GM18505 (cell line): ENCODE data around the gene POU2F2.

Experiments used
- ATAC-seq: cut with Tn5 transposase; IDR thresholded peaks from one replicate; pipeline ENCODE4 v1.9.1; 2021; ENCODE audit not compliant: unreplicated experiment
- POLR2A ChIP-seq: IDR thresholded peaks from 4 replicates; pipeline ENCODE4 v1.6.1; 2011; ENCODE audit warnings: borderline replicate concordance; ENCODE audit not compliant: insufficient read depth, insufficient read length; ENCODE audit errors: extremely low read depth

Gene POU2F2

DNA sequence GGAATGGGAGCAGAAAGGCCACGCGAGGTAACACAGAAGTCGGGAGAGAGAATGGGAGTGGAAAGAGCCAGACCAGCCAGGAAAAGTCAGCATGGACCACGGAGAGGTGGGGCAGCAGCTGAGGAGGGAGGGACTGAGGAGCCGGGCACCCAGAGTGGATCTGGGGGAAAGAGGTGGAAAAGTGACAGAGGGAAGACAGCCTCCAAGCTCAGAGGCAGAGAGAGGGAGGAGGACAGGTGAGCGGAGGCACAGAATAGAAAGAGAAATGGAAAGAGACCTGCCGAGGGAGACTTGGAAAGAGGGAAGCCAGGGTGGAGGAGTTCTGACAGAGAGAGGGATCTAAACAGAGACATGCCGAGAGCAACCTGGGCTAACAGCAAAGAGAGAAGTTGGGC lies 63.9 kb downstream of the POU2F2 start:
- TF ChIP-seq POLR2A: no peak
- ATAC-seq: no peak

- no peak for TF ChIP-seq POLR2A
- ATAC-seq: no peak
Observed at GRCh38 chr19:42067315-42067888, 64.8 kb downstream of the POU2F2 start.

DNA sequence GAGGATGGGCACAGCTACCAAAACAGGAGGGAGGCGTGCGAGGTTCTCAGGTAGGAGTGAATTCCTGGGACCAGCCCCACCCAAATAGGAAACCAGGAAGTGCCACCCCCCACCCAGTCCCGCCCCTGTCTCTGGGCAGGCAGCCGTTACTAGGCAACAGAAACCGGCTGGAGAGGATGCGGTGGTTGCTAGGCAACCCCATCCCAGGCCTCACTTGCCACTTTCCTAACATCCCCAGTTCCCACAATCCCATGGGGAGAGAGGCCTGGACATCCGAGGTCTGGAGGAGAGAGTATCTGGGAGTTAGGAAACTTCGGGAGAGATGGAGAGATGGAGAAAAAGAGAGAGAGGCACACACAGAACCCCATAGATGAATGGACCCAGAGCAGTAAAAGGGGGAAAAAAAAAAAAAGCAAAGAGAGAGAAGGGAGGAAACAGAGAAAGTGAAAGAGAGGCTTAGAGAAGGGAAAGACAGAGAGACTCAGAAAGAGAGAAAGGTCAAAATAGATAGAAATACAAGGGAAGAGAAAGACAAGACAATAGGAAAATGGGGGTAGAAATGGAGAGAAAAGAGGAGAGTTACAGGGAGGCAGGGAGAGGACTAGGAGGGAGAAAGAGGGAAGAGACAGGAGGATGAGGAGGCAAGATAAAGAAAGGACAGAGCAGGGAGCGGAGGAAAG lies 66.0 kb downstream of the POU2F2 start:
- ATAC-seq: no peak
- TF ChIP-seq POLR2A: no peak

GRCh38 chr19:42065511-42065910 lies 66.7 kb downstream of the POU2F2 start:
- no peak for TF ChIP-seq POLR2A
- ATAC-seq: no peak

DNA sequence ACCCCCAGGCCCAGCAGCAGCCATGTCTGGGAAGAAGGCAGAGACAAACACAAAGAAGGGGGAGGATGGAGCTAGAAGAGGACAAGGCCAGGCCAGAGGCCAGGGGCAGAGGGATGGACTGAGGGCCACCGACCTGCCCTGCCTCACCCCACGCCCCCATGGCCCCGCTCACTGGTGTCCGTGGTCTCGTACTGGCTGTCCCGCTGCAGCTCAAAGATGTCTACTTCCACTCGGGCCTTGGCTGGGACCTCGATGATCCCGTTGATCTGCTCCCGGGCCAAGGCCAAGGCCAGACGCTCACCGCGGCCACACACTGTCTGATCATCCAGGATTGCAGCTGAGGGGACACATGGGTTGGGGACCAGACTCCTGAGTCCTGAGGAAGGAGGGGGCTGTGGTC lies 67.2 kb downstream of the POU2F2 start:
- ATAC-seq: no peak

GRCh38 chr19:42064432-42064831 lies 67.8 kb downstream of the POU2F2 start:
- no peak for ATAC-seq

More for the DNA sequence above, 67.2 kb downstream of the POU2F2 start:
- no peak for TF ChIP-seq POLR2A

GRCh38 chr19:42062381-42062780 lies 69.9 kb downstream of the POU2F2 start:
- no peak for TF ChIP-seq POLR2A
- ATAC-seq: no peak

More at GRCh38 chr19:42064432-42064831, 67.8 kb downstream of the POU2F2 start:
- TF ChIP-seq POLR2A: no peak

DNA sequence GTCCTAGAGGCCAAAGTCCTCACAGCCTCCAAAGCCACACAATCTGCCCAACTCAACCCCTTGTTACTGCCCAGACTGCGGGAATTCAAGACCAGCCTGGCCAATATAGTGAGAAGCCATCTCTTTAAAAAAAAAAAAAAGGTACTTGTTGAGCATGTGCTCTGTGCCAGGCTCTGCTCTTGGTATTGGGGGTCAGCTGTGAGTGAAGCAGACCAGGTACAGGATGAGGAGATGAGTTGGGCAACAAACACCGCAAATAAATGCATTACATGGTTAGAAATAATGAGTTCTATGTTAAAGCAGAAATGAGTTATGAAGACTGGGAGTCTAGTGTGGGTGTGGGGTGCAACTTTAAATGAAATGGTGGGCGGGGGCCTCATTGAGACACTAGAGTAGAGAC lies 72.1 kb downstream of the POU2F2 start:
- TF ChIP-seq POLR2A: no peak
- no peak for ATAC-seq

DNA sequence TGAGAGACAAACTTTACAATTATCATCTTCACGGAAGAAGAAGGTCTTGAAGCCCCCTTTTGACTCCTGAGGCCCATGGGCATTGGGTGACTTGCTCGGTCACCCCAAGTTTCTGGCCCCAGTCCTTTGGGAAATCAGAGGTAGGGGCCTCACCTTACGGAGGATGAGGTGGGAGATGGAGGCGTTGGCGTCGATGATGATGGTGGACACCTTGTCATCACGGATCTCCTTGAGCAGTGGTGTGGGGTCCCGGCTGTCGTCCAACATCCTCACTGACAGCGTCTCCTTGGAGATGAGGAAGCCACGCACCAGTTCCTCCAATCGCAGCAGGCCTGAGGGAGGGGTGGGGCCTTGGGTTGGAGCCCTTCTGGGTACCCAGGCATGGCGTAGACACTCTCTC lies 73.0 kb downstream of the POU2F2 start:
- ATAC-seq: no peak
- no peak for TF ChIP-seq POLR2A

DNA sequence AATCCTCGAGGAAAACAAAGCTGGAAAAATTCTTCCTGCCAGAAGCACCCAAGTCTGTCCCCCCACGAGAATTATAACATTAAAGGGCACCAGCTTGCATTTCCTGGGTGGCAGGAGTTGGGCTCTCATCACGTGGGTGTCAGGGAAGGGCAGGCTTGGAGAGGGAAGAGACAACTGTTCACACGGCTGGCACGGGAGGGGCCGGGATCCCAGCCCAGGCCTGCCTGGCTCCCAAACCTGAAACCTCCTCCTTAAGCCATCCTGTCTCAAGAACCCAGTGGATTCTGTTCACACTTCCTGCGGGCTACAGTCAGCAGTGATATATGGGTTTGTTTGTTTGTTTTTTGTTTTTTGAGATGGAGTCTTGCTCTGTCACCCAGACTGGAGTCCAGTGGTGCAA lies 74.4 kb downstream of the POU2F2 start:
- ATAC-seq: no peak
- TF ChIP-seq POLR2A: no peak

DNA sequence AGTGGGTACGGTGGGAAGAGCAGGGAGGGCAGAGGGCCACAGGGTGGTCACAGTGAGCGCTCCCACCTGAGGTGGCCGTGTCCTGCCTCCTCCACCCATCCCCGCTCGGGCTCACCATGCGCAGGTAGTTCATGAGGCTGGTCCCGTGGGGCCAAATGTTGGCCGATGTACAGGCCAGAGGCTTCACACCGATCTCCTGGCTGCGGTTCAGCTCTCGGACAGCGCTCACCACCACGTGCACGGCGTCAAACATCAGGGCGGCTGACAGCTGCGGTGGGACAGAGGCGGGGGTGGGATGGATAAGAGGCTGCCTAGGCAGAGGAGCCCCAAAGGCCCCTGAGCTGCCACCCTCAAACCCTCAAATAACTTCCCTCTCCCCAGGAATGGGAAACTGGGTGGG lies 78.0 kb downstream of the POU2F2 start:
- ATAC-seq: no peak

GRCh38 chr19:42053037-42053935 lies 79.0 kb downstream of the POU2F2 start:
- ATAC-seq: no peak
- no peak for TF ChIP-seq POLR2A

More for the DNA sequence above, 78.0 kb downstream of the POU2F2 start:
- TF ChIP-seq POLR2A: no peak

DNA sequence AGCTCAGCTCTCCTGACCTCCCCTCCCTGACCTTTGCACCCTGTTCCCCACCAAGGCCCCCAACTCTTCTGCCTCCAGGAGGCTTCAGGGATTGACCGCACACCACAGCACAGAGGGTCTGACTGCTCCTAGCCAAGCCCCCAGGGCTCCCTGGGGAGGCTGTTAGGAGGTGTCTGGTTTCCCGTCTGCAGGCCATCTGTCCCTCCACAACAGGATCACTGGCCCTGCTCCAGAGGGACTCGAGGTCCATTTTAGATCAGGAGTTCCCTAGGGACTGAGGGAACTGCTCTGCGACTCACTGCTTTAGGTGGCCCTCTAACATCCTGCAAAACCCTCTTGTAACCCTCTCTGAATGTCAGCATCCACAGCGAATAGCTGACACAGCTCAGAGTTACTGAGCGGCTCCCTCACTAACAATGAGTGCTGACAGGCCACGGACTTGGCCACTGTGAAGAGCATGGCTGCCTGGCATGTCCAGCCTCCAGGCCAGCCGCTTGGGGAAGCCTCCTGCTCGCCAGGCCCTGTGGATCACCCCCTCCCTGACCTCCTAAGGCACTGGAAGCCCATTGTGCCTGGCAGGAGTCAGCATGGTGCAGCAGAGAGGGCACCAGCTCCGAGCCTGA lies 79.9 kb downstream of the POU2F2 start:
- TF ChIP-seq POLR2A: no peak
- no peak for ATAC-seq

DNA sequence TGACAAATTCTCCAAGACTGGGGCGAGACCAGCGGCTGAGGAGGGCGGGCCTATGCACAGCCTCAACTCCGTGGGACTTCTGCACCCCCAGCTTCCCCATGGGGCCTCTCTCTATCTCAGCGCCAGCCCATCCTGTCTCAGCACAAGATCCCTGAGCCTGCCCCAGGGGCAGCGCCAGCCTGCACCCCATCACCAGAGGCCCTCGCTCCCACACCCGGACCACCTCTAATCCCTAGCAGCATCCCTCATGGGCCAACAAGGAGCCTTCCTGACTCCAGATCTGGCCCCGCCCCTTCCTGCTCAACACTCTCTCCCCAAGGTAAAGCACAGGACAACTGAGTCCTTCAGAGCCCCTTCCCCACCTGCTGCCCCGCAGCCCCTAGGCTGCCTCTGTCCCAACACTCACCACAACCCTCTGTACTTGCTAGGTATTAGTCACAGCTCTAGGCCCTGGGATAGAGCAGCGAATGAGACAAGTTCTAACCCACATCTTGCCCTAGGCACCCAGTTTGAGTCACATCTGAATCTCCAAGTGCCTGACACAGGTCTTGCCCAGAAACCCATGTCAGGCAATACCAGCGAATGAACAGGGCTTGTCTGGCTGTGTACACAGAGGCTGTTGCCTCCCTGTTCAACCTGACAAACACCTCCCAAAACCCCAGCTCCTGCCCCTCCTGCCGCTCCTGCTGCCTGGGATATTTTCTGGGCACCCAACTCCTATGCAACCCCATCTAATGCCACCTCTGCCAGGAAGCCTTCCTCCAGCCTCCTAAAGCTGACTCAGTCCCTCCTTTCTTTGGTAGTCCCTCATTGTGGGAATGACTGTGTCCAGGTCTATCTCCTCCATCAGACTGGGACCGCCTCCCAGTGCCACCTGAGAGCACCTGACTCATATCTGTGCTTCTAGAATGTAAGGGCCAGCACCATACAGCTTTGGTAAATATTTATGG lies 80.8 kb downstream of the POU2F2 start:
- no peak for ATAC-seq
- no peak for TF ChIP-seq POLR2A
